ENCODE measurements around the gene MATCAP1. TPM values are rescaled to one million over a fixed set of nuclear protein-coding genes. Genes with fewer than 3 reads are reported as not detected.

The MATCAP1 gene
- total and polyA plus RNA-seq, 2 of the 13 experiments (the other 11 are each of a cell fraction or from before 2014, with no cell fraction given): 11.2 to 24.5 TPM

GRCh38 chr16:67155295-67156142 is 28.2 kb downstream of the MATCAP1 start (continued):
- TF ChIP-seq ZNF407 (CRISPR knock-in tag; IDR thresholded peaks at IDR 0.05; ENCODE audit: not compliant biosample characterization) (peak; percentile 7), POLR2AphosphoS5 (IDR thresholded peaks at IDR 0.05; ENCODE audit: low read depth, low read length) (no peak), SETDB1 (CRISPR knock-in tag; IDR thresholded peaks at IDR 0.05; ENCODE audit: borderline replicate concordance) (no peak), ZNF615 (CRISPR knock-in tag; IDR thresholded peaks at IDR 0.05; ENCODE audit: borderline replicate concordance) (no peak), TFE3 (CRISPR knock-in tag; IDR thresholded peaks at IDR 0.05) (no peak), EHMT2 (IDR thresholded peaks at IDR 0.05; ENCODE audit: borderline replicate concordance, low read depth, low read length) (no peak), ZBTB4 (CRISPR knock-in tag; IDR thresholded peaks at IDR 0.05; ENCODE audit: borderline replicate concordance) (no peak), E2F2 (CRISPR knock-in tag; IDR thresholded peaks at IDR 0.05; ENCODE audit: borderline replicate concordance) (no peak), DPF2 (CRISPR knock-in tag; IDR thresholded peaks at IDR 0.05; ENCODE audit: borderline replicate concordance, low read depth) (no peak), ZNF577 (CRISPR knock-in tag; IDR thresholded peaks at IDR 0.05; ENCODE audit: borderline replicate concordance, low read depth) (peak; percentile 55; the same call in 1 of the 2 replicates), NFYB (CRISPR knock-in tag; IDR thresholded peaks at IDR 0.05) (no peak)

All from HepG2 (cell line).